Astrocyte of the spinal cord (primary cell): ENCODE results near the gene RANBP9.

ENCODE experiments used
- DNase-seq: peaks from one replicate; pipeline ENCODE4 v3.0.0; 2011; ENCODE audit warnings: low read depth, low spot score
- H3K4me3 ChIP-seq: 2 replicates; pipeline ENCODE4 v1.5.1; 2011; ENCODE audit warnings: low read depth, mild to moderate bottlenecking, low read length, moderate library complexity
- CTCF ChIP-seq: IDR thresholded peaks from 2 replicates; pipeline ENCODE4 v1.5.1; 2012; ENCODE audit warnings: low read depth, mild to moderate bottlenecking, low read length, inconsistent platforms
- in situ Hi-C: cut with HindIII; loops from 2 replicates; pipeline ENCODE4 v1.10.0; 2017; ENCODE audit warnings: low sequenced_read_pairs

Gene RANBP9

DNA sequence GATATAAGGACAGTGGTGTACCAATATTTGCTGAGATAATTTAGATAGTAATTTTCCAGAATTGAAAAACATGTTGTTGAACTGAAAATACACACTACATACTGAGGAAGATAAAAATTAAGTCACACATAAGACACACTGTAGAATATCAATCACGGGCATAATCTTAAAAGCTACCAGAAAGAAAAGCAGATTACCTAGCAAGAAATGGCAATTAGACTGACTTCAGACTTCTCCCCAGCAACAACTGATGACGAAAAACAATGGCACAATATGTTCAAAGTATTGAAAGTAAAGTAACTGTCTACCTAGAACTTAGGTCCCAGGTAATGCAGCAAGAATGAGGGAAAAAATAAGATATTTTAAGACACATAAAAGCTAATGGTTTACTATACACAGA lies 50.0 kb downstream of the RANBP9 start:
- H3K4me3 ChIP-seq, result no peak overlapping the region
- no peak for TF ChIP-seq CTCF
- DNase-seq, result no peak
- in situ Hi-C loops, result no loop called here

GRCh38 chr6:13660893-13661292 lies 50.7 kb downstream of the RANBP9 start:
- DNase-seq, result no peak
- in situ Hi-C loops, result no loop called here
- TF ChIP-seq CTCF, result no peak
- H3K4me3 ChIP-seq, result no peak overlapping the region

DNA sequence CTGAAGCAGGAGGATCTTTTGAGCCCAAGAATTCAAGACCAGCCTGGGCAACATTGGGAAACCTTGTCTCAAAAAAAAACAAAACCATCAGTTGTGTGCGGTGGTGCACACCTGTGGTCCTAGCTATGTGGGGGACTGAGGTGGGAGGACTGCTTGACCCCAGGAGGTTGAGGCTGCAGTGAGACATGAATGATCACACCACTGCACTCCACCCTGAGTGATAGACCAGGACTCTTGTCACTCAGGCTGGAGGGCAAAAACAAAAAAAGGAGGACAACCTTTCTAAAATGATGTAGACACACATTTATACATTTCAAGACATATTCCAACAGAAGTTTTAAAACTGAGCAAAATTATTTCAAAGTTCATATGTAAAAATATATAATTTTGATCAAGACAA lies 51.4 kb downstream of the RANBP9 start:
- H3K4me3 ChIP-seq, result no peak overlapping the region
- no peak for DNase-seq
- TF ChIP-seq CTCF, result no peak
- in situ Hi-C loops, result no loop called here

DNA sequence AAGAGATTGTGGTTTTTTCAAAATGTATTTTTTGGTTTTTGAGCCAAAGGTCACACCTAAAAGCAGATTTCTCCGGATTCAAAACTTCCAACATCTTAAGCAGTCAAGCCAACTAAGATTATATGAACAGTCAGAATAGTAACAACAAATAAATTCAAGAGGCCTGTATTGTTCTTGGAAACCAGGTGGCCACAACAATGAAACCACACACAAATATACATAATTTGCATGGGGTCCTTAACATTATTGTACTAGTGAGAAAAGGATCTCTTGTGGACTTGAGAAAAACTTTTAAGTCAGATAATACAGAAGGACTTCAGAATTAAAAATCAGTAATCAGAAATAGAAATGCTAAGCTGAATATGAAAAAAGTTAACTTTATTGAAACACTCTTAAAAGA lies 55.9 kb downstream of the RANBP9 start:
- no peak overlapping the region for H3K4me3 ChIP-seq
- TF ChIP-seq CTCF, result no peak
- no peak for DNase-seq
- in situ Hi-C loops, result no loop called here

DNA sequence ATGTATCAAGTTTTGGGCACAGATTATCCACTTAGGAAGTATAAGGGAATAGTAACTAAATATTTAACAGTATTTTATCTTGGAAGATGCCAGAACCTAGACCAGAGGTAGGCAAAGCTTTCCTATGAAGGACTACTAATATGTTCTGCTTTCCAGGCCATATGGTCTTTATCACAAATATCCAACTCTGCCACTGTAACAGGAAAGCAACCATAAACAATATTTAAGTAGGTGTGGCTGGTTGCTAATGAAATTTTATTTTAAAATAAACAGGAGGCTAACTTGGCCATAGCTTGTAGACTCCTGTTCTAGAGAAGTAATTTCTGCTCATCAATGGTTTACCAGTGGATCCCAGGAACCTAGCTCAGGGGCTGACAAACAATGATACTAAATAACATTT lies 57.1 kb downstream of the RANBP9 start:
- no peak overlapping the region for H3K4me3 ChIP-seq
- in situ Hi-C loops, result no loop called here
- DNase-seq, result no peak
- TF ChIP-seq CTCF, result no peak

GRCh38 chr6:13653296-13653695 lies 58.3 kb downstream of the RANBP9 start:
- TF ChIP-seq CTCF, result no peak
- in situ Hi-C loops, result no loop called here
- H3K4me3 ChIP-seq, result no peak overlapping the region
- peak; percentile 41 for DNase-seq

- in situ Hi-C loops, result no loop called here
- H3K4me3 ChIP-seq, result no peak overlapping the region
- no peak for DNase-seq
- TF ChIP-seq CTCF, result no peak
Measured at GRCh38 chr6:13649393-13649792, 62.2 kb downstream of the RANBP9 start.
